Measurements from ENCODE around the gene UBE2G2.

DNA sequence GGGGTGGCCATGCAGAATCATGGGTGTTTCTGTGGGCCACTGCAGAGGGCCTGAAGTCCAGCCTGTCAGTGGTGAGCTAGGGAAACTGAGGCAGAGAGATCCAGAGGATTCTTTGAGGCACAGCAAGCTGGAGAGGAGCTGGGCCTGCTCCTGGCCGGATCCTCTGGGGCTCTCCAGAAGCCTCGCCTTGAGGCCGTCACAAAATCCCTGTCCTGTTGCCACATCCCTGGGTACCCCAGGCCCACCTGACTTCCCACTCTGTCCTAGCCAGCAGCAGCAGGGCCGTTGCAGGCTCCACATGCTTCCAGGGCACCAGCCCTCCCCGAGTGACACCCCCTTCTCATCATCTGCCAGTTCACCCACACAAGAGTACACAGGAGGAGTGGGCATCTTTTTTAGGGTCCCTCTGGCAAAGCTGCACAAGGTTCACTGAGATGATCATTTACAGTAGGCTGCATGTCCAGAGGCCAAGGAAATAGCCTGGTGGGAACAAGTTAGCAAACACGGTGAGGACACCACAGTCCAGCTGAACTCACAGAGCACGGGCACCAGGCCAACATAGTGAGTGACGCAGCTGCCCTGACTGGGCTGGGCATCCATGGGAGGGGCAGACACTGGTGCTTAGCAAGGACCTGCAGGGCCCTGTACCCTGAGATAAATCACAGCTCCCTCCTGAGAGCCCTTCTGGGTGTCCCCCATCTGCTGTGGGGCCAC lies 65.2 kb downstream of the UBE2G2 start:
- no peak for TF ChIP-seq CTCF (IDR thresholded peaks at IDR 0.05)
- TF ChIP-seq POLR2A (IDR thresholded peaks at IDR 0.05): no peak
- TF ChIP-seq EP300 (IDR thresholded peaks at IDR 0.05; ENCODE audit: low read depth): no peak
